ENCODE data around the gene LMAN2.
"Not testable (repeated sequence)": the region's sequence is repeated elsewhere in the genome, so short reads cannot be mapped to it uniquely, and the experiment has no call there.

Gene LMAN2

DNA sequence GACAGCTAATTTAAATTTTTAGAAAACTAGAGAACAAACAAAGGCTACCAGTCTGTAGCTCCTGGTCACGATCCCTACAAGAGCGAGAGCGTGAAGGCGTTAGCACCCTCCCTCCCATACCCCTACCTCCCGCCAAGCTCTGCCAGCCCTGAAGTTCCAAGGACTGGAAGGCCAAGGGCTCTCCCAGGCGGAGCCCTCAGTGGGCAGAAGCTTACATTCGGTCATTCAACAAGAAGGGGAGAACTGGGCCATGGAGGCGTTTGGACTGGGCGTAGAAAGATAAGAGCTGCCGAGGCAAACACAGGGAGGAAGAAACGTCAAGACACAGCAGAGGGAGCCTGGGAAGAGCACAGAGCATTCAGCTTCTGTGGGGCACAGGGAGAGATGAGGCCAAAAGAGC is 42.7 kb downstream of the LMAN2 start:
- TF ChIP-seq, protein P1, sequence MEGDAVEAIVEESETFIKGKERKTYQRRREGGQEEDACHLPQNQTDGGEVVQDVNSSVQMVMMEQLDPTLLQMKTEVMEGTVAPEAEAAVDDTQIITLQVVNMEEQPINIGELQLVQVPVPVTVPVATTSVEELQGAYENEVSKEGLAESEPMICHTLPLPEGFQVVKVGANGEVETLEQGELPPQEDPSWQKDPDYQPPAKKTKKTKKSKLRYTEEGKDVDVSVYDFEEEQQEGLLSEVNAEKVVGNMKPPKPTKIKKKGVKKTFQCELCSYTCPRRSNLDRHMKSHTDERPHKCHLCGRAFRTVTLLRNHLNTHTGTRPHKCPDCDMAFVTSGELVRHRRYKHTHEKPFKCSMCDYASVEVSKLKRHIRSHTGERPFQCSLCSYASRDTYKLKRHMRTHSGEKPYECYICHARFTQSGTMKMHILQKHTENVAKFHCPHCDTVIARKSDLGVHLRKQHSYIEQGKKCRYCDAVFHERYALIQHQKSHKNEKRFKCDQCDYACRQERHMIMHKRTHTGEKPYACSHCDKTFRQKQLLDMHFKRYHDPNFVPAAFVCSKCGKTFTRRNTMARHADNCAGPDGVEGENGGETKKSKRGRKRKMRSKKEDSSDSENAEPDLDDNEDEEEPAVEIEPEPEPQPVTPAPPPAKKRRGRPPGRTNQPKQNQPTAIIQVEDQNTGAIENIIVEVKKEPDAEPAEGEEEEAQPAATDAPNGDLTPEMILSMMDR (IDR thresholded peaks at IDR 0.05; ENCODE audit: low read depth, low read length, missing control alignments), result no peak
- no peak overlapping the region for H3K4me3 ChIP-seq (ENCODE audit: low read depth, low read length)

DNA sequence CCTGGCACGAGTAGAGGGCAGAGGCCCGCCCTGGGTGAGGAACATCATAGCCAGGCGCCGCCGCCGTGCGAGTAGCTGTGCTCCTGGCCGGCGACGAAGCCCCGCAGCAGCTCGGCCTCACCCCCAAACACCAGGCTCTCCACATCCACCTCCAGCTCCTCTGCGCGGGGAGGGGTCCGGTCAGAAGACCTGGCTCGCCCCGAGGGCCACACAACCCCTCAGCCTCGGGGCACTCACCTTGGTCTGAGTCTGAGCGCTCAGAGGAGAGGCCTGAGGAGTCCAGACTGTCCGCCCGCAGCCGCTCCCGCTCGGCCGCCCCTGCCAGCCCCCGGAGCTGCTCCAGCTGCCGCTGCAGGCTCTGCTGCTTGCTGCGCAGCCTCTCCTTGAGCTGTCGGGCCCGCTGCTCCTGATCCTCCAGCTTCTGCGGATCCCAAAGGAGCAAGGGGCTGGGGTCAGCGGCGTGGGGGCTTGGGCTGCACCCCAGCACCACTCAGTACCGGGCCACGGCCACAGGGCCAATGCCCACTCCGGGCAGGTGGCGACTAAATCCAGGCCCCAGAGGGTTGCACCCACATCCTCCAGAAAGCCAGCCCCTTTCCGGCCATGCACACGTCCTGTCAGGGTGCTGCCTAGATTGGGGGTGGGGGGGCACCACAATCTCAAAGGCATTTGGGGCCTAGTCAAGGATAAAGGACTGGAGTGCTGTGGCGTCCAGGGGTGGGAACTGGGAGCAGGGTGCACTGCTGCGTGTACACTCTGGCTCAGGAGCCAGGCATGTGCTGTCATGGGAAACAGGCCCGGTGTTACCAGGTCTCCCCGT is 43.7 kb downstream of the LMAN2 start:
- TF ChIP-seq, protein P1 (IDR thresholded peaks at IDR 0.05; ENCODE audit: low read depth, low read length, missing control alignments), result no peak
- DNase-seq (ENCODE audit: low read depth), result no peak
- H3K4me3 ChIP-seq (ENCODE audit: low read depth, low read length), result no peak overlapping the region

More for the DNA sequence above, 42.7 kb downstream of the LMAN2 start:
- no peak for DNase-seq (ENCODE audit: low read depth)

DNA sequence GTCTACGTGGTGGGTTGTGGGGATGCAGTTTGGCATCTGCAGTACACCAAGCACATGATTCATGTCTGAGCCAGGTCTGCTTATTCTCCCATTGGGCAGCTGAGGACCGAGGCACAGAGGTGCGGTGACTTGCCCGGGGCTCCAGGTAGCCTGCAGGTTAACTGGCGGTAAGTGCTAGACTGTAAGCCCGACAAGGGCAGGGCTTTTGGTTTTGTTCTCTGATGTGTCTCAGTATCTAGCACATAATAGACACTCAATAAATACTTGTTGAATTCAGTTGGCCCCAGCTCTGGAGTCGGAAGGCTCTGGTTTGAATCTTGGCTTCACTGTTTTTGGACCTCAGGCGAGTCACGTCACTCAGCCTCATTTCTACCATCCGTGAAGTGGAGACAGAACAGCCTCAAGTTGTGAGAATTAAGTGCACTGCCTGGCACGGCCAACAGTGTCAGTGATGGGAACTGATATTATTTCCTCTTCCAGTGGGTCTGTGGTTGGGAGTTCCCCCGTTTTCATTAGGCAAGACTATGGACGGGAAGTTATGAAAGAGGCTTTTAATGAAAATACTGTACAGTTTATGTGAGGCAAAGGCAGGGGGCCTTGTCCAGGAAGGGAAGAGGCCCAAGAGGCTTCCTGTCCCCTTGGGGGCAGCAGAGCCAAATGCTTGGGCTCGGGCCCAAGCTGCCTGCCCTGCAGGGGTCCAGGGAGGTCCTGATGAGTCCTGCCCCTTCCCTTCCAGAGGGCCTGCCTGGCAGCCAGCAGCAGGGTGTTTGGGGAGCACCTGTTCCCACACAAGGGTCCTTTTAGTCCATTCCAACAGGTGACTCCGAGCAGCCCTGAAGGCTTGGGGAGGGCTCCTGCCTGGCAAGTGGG is 44.6 kb downstream of the LMAN2 start:
- DNase-seq (ENCODE audit: low read depth), result no peak
- TF ChIP-seq, protein P1 (IDR thresholded peaks at IDR 0.05; ENCODE audit: low read depth, low read length, missing control alignments), result peak; percentile 7
- no peak overlapping the region for H3K4me3 ChIP-seq (ENCODE audit: low read depth, low read length)

DNA sequence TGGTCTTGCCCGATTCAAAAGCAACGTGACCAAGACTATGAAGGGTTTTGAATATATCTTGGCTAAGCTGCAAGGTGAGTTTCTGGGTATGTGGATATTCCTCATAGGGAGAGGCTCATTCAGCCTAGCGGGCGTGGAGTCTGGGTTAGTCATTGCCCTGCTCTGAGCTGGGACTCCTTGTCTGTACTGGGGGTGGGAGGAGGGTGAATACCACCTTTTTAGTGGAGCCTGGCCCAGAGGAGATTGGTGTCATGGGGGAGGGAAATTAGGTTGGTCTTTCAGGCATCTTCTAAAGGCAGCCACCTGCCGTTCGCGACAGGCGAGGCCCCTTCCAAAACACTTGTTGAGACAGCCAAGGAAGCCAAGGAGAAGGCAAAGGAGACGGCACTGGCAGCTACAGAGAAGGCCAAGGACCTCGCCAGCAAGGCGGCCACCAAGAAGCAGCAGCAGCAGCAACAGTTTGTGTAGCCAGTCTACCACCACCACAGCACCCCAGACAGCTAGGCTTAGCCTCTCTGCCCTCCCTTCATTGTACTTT is 45.3 kb downstream of the LMAN2 start:
- H3K4me3 ChIP-seq (ENCODE audit: low read depth, low read length); DNase-seq (ENCODE audit: low read depth): not testable (repeated sequence)

DNA sequence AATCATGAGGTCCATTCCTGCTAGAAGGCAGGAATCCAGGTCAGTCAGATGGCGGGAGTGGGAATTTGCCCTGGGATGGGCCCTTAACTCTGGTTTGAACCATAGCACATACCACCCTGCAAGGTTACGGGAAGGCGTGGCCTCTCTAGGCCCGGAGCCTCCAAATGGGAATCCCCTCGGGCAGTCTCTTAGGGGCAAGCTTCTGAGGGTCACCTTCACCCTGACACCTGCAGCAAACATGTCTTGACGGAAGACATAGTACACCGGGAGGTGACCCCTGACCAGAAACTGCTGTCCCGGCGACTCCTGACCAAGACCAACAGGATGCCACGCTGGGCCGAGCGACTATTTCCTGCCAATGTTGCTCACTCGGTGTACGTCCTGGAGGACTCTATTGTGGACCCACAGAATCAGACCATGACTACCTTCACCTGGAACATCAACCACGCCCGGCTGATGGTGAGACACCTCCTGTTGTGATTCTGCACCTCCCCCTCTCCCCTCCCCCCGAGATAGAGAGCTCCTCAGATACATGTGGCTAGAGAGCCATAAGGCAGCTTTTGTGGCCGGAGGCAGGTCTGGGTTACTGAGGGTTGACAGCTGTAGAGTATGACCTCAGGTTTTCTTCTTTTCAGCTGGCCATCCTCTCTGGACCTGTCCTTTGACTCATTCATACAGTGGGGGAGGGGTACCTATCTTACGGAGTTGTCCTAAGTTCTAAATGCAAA is 46.9 kb downstream of the LMAN2 start:
- H3K4me3 ChIP-seq (ENCODE audit: low read depth, low read length), result peak overlapping the region; percentile 87
- TF ChIP-seq, protein P1 (IDR thresholded peaks at IDR 0.05; ENCODE audit: low read depth, low read length, missing control alignments), result no peak
- DNase-seq (ENCODE audit: low read depth), result no peak

DNA sequence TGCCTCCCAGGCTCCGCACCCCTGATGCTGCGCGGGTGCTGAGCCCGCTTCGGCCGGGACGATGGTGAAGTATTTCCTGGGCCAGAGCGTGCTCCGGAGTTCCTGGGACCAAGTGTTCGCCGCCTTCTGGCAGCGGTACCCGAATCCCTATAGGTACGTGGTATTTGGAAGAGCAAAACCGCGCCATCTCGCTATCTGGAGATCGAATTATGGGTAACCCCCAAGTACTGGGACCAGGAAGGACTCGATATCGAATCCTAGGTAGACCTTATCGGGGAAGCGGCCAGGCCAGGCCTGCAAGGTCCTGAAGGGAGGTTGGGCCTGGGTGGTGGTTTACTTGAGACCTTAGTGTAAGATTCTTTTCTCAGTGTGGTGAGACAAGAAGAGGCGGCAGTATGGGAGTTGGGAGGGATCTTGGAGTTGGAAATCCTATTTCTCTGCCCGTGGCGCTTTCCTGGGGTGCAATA is 47.5 kb downstream of the LMAN2 start:
- DNase-seq (ENCODE audit: low read depth), result no peak
- TF ChIP-seq, protein P1 (IDR thresholded peaks at IDR 0.05; ENCODE audit: low read depth, low read length, missing control alignments), result no peak
- peak overlapping the region; percentile 87 for H3K4me3 ChIP-seq (ENCODE audit: low read depth, low read length)
